GM12872 (cell line): ENCODE results near the gene PCDHGA10.

Experiments
- TF ChIP-seq, protein P1 (sequence below): IDR thresholded peaks from 3 replicates; pipeline ENCODE4 v1.5.1; 2011; ENCODE audit warnings: low read depth, mild to moderate bottlenecking, low read length, moderate library complexity; ENCODE audit not compliant: insufficient read depth

The PCDHGA10 gene

DNA sequence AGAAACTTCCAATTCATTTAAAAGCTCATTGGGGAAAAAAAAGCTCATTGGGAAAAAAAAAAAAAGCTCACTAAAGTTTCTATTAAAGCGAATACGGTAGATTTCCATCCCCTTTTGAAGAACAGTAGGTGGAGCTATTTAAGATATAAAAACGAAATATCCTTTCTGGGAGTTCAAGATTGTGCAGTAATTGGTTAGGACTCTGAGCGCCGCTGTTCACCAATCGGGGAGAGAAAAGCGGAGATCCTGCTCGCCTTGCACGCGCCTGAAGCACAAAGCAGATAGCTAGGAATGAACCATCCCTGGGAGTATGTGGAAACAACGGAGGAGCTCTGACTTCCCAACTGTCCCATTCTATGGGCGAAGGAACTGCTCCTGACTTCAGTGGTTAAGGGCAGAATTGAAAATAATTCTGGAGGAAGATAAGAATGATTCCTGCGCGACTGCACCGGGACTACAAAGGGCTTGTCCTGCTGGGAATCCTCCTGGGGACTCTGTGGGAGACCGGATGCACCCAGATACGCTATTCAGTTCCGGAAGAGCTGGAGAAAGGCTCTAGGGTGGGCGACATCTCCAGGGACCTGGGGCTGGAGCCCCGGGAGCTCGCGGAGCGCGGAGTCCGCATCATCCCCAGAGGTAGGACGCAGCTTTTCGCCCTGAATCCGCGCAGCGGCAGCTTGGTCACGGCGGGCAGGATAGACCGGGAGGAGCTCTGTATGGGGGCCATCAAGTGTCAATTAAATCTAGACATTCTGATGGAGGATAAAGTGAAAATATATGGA, 17.7 kb downstream of the PCDHGA10 start, which contains the start of gene PCDHGA12:
PCDHGA12 (plus strand) TSS at position 176 of the 782 bp plus-strand sequence; CDS start at position 429, 253 bp downstream.
- TF ChIP-seq, protein P1, sequence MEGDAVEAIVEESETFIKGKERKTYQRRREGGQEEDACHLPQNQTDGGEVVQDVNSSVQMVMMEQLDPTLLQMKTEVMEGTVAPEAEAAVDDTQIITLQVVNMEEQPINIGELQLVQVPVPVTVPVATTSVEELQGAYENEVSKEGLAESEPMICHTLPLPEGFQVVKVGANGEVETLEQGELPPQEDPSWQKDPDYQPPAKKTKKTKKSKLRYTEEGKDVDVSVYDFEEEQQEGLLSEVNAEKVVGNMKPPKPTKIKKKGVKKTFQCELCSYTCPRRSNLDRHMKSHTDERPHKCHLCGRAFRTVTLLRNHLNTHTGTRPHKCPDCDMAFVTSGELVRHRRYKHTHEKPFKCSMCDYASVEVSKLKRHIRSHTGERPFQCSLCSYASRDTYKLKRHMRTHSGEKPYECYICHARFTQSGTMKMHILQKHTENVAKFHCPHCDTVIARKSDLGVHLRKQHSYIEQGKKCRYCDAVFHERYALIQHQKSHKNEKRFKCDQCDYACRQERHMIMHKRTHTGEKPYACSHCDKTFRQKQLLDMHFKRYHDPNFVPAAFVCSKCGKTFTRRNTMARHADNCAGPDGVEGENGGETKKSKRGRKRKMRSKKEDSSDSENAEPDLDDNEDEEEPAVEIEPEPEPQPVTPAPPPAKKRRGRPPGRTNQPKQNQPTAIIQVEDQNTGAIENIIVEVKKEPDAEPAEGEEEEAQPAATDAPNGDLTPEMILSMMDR, result peak; percentile 75

DNA sequence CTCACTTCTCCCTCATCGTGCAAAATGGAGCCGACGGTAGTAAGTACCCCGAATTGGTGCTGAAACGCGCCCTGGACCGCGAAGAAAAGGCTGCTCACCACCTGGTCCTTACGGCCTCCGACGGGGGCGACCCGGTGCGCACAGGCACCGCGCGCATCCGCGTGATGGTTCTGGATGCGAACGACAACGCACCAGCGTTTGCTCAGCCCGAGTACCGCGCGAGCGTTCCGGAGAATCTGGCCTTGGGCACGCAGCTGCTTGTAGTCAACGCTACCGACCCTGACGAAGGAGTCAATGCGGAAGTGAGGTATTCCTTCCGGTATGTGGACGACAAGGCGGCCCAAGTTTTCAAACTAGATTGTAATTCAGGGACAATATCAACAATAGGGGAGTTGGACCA, 18.5 kb downstream of the PCDHGA10 start:
- TF ChIP-seq, protein P1, result no peak

DNA sequence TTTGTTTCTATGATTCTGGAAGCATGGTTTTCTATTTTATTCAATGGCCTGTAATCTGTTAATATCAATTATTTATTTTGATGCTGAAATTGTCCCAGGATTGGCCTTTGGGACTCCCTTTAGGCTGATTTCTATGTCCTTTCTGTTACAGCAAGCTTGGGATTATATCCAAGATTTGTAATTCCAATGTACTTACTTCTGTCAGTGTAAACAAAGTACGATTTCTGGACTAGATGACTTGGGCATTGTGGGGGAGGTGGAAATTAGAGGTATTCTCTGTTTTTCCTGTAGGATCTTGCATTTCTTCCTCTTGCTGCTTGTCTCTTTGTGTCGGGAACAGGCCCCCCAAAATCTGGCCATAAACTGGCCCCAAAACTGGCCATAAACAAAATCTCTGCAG, 21.2 kb downstream of the PCDHGA10 start:
- TF ChIP-seq, protein P1, result no peak

DNA sequence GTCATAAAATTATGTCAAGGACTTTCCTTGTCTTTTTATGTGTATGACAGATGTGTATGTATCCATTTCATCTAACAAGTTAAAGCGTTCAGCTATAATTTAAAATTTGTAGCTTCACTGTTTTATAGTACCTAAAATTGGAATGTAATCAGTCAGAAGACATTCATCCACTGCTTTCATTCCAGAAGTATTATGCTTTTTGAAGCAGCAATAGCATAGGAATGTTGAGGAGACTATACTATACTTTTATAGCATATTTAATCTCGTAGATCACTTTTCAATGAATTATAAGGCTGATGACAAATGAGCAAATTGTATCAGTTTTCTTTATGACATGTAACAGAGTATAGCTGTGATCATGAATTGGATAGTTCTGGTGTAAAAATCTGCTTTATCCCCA, 24.4 kb downstream of the PCDHGA10 start:
- TF ChIP-seq, protein P1, result no peak

DNA sequence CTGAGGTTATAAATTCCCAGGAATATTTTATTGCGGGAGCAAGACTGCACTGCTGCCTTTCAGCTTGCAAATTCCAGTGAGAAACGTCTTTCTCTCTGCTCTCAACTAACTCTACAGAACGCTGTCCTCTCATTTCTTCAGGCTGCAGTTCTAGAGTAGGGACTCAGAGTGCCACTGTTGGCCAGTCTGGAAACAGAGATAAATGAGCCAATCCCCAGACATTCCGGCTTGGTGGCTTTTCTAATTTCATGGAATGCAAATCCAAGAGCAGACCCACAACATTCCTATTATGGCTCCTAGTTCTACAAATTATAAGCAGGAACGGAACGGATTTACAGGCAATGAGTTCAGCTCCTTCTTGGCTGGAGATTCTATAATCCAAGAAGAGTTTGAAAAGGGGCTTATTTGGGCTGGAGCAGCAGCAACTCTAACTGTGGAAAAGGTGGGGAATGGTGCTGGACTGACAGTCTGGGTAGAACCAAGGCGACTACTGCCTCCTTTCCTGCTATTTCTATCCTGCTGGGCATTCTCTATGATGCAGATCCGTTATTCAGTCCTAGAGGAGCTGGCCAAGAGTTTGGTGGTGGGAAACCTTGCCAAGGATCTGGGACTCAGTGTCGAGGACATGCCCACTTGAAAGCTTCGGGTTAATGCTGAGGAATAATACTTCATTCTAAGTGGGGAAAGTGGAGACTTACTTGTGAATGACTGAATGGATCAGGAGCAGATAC, 26.8 kb downstream of the PCDHGA10 start:
- TF ChIP-seq, protein P1, result no peak

DNA sequence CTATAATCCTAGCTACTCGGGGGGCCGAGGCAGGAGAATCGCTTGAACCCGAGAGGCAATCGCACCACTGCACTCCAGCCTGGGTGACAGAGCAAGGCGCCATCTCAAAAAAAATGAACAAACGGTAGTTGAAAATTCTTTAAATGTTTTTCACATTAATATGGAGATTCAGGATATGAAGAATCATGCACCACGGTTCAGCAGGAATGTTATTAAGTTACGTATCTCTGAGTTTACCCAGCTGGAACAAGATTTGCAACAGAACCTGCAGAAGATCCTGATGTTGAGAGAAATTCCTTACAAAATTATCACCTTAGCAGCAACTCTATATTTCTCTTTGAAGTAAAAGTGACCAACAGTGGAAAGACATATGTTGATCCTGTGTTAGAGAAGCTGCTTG, 27.6 kb downstream of the PCDHGA10 start:
- TF ChIP-seq, protein P1, result no peak

DNA sequence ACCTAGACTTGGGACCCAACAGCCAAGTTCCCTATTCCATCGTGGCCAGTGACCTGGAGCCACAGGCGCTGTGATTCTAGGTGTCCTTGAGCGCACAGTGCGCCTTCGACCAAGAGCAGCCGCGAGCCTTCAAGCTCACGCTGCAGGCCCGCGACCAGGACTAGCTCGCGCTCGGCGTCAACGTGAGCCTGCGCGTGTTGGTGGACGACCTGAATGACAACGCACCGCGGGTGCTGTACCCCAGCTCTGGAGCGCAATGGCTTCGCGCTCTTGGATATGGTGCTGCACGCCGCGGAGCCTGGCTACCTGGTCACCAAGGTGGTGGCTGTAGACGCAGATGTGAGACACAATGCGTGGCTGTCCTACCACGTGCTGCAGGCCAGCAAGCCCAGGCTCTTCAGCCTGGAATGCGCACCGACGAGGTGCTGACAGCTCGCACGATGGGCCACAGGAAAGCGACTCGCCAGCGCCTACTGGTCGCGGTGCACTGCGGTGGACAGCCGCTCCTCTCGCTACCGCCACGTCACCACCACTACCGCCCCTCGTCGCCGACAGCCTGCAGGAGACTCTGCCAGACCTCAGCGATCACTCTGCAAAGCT, 28.9 kb downstream of the PCDHGA10 start:
- TF ChIP-seq, protein P1, result no peak
